ENCODE measurements around the gene ABCC8. TPM values are rescaled to one million over a fixed set of nuclear protein-coding genes. Genes with fewer than 3 reads are reported as not detected.

Gene ABCC8
- total and polyA plus RNA-seq, 10 of the 15 experiments (the other 5 are each of a cell fraction or from before 2014, with no cell fraction given) = not detected

DNA sequence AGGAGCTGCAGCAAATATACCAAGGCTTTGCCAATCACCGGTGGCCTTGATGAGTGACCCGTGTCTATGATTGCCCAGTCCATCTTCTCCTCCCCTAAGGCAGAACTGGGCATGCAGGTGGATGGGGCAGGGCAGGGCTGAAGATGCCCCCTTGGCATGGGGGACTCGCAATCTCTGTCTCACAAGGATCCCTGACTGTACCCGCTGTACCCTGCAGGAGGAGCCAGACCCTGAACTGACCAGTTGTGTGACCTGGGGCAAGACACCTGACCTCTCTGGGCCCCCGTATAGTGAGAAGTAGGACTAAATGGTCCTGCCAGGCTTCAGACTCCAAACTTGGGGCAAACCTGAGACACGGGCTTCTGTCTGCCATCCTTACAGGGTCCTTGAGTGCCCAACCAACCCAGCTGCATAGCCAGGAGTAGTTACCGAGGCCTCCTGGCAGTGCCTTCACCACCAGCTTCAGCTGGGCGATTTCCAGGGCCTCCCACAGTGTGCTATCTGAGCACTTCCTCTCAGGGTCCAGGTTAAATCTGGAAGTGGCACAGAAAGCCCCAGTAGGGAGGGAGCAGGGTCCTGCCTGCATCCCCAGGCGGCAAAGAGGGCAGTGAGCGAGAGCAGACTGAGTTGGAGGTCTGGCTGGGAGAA, 81.8 kb downstream of the ABCC8 start (continued):
- TF ChIP-seq, protein P1, sequence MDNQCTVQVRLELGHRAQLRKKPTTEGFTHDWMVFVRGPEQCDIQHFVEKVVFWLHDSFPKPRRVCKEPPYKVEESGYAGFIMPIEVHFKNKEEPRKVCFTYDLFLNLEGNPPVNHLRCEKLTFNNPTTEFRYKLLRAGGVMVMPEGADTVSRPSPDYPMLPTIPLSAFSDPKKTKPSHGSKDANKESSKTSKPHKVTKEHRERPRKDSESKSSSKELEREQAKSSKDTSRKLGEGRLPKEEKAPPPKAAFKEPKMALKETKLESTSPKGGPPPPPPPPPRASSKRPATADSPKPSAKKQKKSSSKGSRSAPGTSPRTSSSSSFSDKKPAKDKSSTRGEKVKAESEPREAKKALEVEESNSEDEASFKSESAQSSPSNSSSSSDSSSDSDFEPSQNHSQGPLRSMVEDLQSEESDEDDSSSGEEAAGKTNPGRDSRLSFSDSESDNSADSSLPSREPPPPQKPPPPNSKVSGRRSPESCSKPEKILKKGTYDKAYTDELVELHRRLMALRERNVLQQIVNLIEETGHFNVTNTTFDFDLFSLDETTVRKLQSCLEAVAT (IDR thresholded peaks at IDR 0.05) = no peak
- TF ChIP-seq NFXL1 (IDR thresholded peaks at IDR 0.05; ENCODE audit: borderline replicate concordance) (no peak), FOXK2 (IDR thresholded peaks at IDR 0.05) (no peak), TAF1 (IDR thresholded peaks at IDR 0.05; ENCODE audit: borderline replicate concordance, low read depth, low read length) (no peak), RCOR1 (conservative IDR thresholded peaks at IDR 0.05; ENCODE audit: low read depth, low read length) (no peak), SUZ12 (IDR thresholded peaks at IDR 0.05; ENCODE audit: unreplicated experiment) (no peak), RBBP5 (conservative IDR thresholded peaks at IDR 0.05) (no peak), ETV6 (conservative IDR thresholded peaks at IDR 0.05 in 1 of 2, IDR thresholded peaks at IDR 0.05 in 1 of 2; ENCODE audit: borderline replicate concordance in 1 of 2, low read depth in 1 of 2) (no peak)
- TF ChIP-seq, protein P2, sequence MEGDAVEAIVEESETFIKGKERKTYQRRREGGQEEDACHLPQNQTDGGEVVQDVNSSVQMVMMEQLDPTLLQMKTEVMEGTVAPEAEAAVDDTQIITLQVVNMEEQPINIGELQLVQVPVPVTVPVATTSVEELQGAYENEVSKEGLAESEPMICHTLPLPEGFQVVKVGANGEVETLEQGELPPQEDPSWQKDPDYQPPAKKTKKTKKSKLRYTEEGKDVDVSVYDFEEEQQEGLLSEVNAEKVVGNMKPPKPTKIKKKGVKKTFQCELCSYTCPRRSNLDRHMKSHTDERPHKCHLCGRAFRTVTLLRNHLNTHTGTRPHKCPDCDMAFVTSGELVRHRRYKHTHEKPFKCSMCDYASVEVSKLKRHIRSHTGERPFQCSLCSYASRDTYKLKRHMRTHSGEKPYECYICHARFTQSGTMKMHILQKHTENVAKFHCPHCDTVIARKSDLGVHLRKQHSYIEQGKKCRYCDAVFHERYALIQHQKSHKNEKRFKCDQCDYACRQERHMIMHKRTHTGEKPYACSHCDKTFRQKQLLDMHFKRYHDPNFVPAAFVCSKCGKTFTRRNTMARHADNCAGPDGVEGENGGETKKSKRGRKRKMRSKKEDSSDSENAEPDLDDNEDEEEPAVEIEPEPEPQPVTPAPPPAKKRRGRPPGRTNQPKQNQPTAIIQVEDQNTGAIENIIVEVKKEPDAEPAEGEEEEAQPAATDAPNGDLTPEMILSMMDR (IDR thresholded peaks at IDR 0.05 in 2 of 3, conservative IDR thresholded peaks at IDR 0.05 in 1 of 3; ENCODE audit: control insufficient read depth in 2 of 3, extremely low read depth in 1 of 3, insufficient read depth in 1 of 3, low read depth in 3 of 3, low read length in 3 of 3) = no peak
